HG02885 (cell line): Measurements from ENCODE around the gene TRIP10.

ENCODE experiments used
- ATAC-seq: cut with Tn5 transposase; IDR thresholded peaks from one replicate; pipeline ENCODE4 v1.9.1; 2021; ENCODE audit warnings: mild to moderate bottlenecking; ENCODE audit not compliant: unreplicated experiment, poor library complexity

The TRIP10 gene

DNA sequence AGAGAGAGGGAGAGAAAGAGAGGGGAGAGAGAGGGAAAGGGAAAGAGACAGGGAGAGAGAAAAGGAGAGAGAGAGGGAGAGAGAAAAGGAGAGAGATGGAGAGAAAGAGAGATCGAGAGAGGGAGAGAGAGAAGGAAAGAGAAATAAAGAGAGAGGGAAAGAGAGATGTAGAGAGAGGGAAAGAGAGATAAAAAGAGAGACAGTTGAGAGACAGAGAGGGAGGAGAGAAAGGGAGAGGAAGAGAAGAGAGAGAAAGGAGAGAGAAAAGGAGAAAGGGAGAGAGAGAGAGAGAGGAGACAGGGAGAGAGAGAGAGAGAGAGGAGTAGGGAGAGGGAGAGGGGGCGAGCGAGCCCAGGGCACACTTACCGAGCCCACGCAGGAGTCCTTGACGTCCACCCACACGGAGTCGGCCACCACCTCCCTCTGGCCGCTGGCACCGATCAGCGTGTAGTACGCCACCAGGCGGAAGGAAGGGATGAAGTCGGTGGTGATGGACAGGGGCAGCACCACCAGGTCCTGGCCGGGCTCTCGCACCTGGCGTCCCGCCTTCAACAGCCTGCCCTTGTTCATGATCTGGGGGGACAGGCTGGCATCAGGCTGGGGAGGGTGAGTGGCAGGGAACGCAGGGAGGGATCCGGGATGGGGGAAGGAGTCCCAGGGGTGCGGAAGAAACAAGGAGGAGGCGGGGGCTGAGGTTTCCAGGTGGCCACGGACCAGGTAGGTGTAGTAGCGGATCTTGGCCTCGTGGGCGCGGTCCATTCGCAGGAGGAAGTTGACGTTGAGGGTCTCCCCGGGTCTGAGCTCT lies 29.0 kb upstream of the TRIP10 start:
- ATAC-seq, result no peak

- no peak for ATAC-seq
Measured at GRCh38 chr19:6711078-6711361, 28.5 kb upstream of the TRIP10 start.

- no peak for ATAC-seq
Measured at GRCh38 chr19:6711605-6712004, 27.9 kb upstream of the TRIP10 start.

DNA sequence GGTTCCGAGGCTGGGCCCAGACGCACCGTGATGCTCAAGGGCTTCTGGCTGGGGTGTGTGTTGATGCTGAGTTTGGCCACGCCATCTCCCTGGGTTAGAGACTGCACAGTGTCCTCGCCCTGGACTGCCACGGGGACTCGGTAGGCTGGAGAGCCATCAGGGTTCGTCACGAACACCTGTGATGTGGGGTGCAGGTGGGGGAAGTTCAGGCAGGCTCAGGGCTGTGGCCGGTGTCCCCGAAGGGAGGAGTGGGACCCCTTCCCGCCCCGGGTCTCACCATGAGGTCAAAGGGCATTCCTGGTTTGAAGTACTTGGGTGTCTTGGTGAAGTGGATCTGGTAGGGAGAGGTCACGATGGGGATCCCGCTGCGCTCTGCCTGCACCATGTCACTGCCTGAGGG lies 27.2 kb upstream of the TRIP10 start:
- ATAC-seq, result no peak

GRCh38 chr19:6712692-6713670 lies 26.5 kb upstream of the TRIP10 start:
- ATAC-seq, result no peak

DNA sequence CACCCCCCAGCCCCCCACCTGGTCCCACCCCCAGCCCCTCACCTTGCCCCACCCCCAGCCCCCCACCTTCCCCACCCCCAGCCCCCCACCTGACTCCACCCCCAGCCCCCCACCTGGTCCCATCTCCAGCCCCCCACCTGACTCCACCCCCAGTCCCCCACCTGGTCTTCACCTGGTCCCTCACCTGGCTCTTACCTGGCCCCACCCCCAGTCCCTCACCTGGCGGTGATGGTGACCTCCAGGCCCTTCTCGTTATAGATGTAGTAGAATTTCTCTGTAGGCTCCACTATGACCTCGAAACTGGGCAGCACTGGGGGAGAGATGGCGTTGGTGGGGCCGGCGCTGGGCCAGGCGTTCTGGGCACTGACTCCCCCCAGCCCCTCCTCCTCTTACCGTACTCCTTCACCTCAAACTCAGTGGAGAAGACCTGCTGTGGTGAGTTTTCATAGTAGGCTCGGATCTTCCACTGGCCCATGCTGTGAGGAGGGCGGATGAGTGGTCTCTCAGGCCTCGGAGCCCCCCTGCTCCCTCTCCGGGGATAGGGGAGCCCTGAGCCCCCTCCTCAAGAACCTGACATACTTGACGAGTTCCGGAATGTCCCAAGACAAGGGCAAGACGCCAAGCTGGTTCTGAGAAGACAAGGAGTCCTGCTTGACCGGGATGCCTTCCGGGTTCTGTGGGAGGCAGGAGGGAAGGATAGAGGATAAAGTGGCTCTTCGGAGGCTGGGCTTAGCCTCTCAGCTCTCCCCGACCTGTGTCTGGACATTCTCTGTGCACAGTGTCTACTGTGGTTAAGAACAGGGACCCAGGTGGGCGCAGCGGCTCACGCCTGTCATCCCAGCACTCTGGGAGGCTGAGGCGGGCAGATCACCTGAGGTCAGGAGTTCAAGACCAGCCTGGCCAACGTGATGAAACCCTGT lies 25.4 kb upstream of the TRIP10 start:
- no peak for ATAC-seq

DNA sequence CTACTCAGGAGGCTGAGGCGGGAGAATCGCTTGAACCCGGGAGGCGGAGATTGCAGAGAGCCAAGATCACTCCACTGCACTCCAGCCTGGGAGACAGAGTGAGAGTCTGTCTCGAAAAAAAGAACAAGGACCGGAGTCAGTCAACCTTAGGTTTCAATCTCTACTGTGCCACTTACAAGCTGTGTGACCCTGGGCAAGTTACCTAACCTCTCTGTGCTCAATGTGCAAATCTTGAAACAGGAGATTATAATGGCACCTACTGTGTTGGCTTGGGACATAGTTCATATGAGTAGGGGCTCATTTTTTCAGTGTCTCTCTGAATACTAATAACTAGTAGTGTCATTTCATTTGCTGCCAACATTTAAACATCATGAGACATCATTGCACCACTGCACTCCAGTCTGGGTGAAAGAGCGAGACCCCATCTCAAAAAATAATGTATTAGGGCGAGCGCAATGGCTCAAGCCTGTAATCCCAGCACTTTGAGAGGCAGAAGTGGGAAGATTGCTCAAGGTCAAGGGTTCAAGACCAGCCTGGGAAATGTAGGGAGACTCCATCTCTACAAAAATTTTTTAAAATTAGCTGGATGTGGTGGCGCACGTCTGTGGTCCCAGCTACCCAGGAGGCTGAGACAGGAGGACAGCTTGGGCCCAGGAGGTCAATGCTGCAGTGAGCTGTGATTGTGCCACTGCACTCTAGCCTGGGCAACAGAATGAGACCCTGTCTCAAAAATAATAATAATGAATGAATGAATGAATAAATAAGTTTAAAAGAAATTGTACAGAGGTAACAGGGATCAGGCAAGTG lies 24.5 kb upstream of the TRIP10 start:
- no peak for ATAC-seq

DNA sequence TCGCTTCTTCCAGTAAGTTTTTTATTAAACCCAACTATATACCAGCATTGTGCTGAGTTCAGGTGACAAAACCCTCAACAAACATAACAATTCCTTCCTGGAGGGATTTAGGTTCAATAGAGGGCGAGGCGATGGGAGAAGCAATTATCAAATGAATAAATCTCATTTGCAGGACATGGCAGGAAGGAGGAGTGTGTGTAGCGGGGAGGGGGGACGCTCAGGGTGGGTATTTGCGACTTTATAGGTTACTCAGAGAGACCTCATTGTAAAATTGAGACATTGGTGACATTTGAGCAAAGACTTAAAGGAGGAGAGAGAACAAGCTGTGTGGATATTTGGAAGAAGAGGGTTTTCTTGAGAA lies 22.9 kb upstream of the TRIP10 start:
- ATAC-seq, result no peak

DNA sequence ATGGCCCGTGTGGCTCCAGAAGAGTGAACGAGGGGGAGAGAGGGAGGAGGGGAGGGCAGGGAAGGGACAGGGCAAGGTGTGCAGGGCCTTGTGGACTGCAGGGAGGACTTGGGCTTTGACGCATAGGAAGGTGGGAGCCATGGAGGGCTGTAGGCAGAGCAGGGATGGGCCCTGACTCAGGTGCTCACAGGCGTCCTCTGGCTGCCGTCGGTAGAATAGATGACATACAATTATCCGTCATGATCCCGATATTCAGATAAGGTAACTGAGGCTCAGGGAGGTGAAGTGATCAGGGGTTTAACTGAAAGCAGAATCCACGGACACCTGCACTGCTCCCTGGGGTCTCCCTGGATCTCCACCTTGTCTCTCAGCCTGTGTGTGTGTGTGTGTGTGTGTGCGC lies 22.4 kb upstream of the TRIP10 start:
- no peak for ATAC-seq

DNA sequence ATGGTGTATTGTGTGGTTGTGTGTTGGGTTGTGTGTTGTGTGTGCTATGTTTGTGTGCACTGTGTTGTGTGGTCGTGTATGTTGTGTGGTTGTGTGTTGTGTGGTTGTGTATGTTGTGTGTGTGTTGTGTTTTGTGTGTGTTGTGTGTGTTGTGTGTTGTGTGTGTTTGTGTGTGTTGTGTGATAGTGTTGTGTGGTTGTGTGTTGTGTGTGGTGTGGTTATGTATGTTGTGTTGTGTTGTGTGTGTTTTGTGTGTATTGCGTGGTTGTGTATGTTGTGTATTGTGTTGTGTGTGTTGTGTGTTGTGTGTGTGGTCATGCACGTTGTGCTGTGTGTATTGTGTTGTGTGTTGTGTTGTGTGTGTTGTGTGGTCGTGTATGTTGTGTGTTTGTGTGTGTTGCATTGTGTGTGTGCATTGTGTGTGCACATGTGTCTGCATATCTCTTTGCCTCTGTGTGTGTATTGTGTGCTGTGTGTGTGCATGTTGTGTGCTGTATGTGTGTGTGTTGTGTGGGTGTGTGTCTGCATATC lies 22.0 kb upstream of the TRIP10 start:
- ATAC-seq, result no peak

GRCh38 chr19:6718111-6718740 lies 21.3 kb upstream of the TRIP10 start:
- ATAC-seq, result no peak

DNA sequence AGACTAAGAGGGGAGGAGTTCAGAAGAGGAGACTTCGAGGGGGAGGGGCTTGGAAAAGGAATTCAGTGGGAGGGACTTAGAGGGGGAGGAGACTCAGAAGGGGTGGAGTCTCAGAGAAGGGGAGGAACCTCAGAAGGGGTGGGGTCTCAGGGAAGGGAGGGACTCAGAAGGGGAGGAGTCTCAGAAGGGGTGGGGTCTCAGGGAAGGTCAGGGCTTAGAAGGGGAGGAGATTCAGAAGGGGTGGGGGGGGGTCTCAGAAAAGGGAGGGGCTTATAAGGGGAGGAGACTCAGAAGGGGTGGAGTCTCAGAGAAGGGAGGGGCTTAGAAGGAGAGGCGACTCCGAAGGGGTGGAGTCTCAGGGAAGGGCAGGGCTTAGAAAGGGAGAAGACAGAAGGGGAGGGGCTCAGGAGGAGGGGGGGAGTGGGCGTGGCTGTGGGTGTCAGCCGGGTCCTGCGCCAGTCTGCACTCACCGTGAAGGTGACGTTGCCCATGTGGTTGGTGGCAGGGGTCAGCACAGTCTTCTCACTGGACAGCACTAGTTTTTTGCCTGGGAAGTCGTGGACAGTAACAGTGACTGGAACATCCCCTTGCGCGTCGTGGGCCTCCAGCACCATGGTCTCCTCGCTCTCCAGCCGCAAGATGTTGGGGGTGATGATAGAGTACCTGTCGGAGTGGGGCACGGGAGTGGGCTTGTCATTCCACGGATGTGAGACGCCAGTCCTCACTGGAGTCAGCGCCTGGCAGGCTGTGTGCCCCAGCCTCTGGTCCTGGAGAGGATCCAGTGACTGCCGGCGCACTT lies 20.5 kb upstream of the TRIP10 start:
- no peak for ATAC-seq

DNA sequence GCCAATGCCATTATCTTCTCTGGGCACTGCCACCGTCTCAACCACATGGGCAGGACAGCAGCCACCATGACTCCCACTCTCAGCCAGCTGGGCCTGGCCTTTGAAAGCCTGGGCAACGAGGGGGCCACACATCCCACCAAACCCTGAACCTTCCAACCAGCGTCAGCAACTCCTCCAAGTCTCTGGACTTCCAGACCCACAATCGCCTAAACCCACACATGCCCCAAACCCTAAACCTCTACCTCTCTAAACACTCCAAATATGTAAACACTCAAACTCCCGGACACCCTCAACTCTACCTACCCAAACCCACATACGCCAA lies 20.0 kb upstream of the TRIP10 start:
- ATAC-seq, result no peak

DNA sequence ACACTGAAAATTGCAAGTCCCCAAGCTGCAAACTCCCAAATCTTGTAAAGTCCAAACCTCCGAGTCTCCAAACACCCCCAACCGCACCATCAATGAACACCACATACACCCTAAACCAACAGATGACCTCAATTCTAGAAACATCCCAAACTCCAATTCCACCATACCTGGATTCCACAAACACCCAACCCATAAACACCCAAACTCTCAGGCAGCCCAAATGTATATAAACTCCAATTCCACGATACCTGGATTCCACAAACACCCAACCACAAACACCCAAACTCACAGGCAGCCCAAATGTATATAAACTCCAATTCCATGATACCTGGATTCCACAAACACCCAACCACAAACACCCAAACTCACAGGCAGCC lies 19.5 kb upstream of the TRIP10 start:
- no peak for ATAC-seq

- ATAC-seq, result no peak
Measured at GRCh38 chr19:6720369-6721137, 18.9 kb upstream of the TRIP10 start, which contains the start of gene C3. TSS of gene C3 (minus strand) at chr19:6720650. CDS start at chr19:6720589, 61 bp downstream.

GRCh38 chr19:6721138-6721474 lies 18.4 kb upstream of the TRIP10 start:
- no peak for ATAC-seq

DNA sequence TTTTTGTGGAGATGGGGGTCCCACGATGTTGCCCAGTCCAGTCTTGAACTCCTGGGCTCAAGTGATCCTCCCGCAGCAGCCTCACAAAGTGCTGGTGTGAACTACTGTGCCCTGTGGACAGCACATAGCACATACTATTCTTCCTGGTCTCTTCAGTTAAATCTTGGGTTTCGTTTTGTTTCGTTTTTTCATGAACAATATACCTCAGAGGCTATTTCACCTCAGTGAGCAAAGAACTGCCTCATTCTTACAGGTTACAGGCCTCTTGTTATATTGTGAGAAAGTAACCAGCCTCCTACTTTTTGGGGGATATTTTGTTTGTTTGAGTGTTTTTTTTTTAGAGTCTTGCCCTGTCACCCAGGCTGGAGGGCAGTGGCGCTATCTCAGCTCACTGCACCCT lies 17.7 kb upstream of the TRIP10 start:
- no peak for ATAC-seq

GRCh38 chr19:6723108-6723618 lies 16.3 kb upstream of the TRIP10 start:
- ATAC-seq, result no peak
